Epithelial cell of prostate (primary cell): ENCODE results near the gene GDPD3.

Experiments
- DNase-seq: peaks from one replicate; pipeline ENCODE4 v3.0.0-alpha.2; 2011; ENCODE audit warnings: low read depth, low spot score
- H3K27ac ChIP-seq: fragments of 450-650 bp; 2 replicates; pipeline ENCODE4 v1.5.1; 2017; ENCODE audit warnings: mild to moderate bottlenecking

GDPD3 gene

GRCh38 chr16:30083216-30084055 lies 29.9 kb downstream of the GDPD3 start:
- no peak for DNase-seq

GRCh38 chr16:30082545-30083090 lies 30.7 kb downstream of the GDPD3 start:
- DNase-seq: no peak
- H3K27ac ChIP-seq: no peak overlapping the region

More at GRCh38 chr16:30083216-30084055, 29.9 kb downstream of the GDPD3 start:
- H3K27ac ChIP-seq: no peak overlapping the region

GRCh38 chr16:30079480-30079879 lies 33.9 kb downstream of the GDPD3 start:
- no peak overlapping the region for H3K27ac ChIP-seq
- no peak for DNase-seq

DNA sequence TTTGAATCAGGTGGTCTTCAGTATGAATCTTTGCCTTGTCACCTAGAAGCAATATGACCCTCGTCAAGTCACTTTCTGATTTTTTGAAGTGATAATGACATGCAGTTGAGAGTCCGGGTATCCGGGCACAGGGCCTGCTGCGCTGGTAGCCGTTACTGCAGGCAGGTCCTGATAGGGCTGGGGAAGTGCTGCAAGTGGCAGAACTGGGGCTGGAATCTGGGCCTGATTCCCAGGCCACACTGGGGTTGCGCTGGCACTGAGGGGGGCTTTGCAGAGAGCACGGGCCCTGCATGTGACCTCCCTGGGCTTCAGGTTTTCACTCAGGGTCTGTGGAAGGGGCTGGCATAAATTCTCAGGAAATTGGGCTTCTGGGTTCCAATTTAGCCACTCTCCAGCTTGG lies 34.6 kb downstream of the GDPD3 start:
- no peak overlapping the region for H3K27ac ChIP-seq
- DNase-seq: no peak

- peak overlapping the region; percentile 90 for H3K27ac ChIP-seq
- no peak for DNase-seq
Measured at GRCh38 chr16:30077656-30078055, 35.7 kb downstream of the GDPD3 start.

GRCh38 chr16:30076276-30076791 lies 37.0 kb downstream of the GDPD3 start:
- DNase-seq: no peak
- peak overlapping the region; percentile 90 for H3K27ac ChIP-seq

GRCh38 chr16:30075503-30076275 lies 37.6 kb downstream of the GDPD3 start, which contains the start of gene PPP4C:
Gene PPP4C (plus strand): TSS chr16:30075994. CDS start chr16:30076378, 384 bp downstream.
- no peak for DNase-seq
- H3K27ac ChIP-seq: peak within 1 kb of the TSS; percentile 90

DNA sequence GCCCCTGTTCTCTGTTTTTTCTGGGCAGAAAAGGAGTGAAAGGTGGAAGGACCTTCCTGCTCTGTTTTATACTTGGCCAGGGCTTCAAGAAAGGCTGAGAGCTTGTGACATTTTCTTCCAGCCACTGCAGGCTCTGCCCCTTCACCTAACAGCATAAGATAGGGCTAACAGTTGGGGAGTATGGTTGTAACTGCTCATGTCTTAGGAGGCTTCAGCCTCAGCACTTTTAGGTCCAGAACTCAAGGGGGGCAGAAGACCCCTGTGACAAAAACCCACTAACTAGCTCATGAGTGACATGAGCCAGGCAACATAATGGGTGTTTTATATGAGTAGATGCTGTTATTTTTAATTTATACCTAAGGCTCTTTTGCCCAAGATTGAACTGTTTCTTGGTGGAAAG lies 42.8 kb downstream of the GDPD3 start:
- DNase-seq: no peak

GRCh38 chr16:30069611-30070462 lies 43.5 kb downstream of the GDPD3 start:
- H3K27ac ChIP-seq: peak overlapping the region; percentile 25
- no peak for DNase-seq

More for the DNA sequence above, 42.8 kb downstream of the GDPD3 start:
- H3K27ac ChIP-seq: peak overlapping the region; percentile 25

DNA sequence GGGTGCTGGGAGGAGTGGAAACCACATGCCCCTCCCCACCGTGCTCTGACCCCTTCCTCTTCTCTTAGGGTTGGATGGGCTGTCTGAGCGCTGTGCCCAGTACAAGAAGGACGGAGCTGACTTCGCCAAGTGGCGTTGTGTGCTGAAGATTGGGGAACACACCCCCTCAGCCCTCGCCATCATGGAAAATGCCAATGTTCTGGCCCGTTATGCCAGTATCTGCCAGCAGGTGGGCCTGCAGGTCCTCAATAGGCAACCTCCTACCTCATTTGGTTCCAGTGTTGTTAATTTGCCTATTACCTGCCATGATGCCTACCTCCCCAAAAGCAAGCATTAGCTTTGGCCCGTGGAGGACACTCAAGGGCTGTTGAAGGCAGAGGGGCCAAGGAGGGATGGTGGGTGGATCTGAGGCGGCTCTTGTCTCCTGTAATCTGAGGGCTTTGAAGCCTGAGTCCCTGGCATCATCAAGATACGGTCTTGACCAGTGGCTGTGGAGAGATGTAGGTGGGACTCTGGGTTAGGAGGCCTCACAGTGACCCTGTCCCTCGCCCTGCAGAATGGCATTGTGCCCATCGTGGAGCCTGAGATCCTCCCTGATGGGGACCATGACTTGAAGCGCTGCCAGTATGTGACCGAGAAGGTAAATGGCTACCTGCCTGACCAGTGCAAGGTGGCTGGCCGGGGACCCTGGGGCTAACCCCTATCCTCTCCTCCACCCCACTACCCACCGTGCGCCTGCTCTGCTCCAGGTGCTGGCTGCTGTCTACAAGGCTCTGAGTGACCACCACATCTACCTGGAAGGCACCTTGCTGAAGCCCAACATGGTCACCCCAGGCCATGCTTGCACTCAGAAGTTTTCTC lies 44.4 kb downstream of the GDPD3 start:
- no peak for DNase-seq
- peak overlapping the region; percentile 95 for H3K27ac ChIP-seq

DNA sequence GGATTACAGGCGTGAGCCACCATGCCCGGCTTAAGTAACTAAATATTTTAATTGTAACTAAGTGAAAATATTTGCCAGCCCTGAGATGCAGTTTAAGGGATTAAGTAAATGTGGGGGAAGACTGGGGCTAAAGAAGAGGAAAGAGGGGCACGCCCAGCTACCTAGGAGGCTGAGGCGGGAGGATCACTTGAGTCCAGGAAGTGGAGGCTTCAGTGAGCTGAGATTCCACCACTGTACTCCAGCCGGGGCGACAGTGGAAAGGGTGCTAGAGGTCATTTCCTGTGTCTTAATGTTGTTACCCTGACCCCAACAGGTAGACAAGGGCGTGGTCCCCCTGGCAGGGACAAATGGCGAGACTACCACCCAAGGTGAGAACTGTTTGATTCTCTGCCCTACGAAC lies 45.0 kb downstream of the GDPD3 start:
- DNase-seq: no peak
- H3K27ac ChIP-seq: peak overlapping the region; percentile 95

DNA sequence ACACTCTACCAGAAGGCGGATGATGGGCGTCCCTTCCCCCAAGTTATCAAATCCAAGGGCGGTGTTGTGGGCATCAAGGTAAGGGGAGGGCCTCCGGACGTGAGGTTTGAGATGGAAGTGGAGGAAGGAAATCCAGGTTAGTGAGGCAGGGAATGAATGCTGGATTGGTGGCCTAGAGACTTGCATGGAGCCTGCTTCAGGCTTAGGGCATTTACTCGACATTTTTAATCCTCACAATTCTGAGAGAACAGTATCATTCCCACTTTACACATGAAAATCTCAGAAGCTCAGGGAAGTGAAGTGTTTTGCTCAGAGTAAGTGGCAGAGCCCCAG lies 45.8 kb downstream of the GDPD3 start:
- no peak for DNase-seq
- peak overlapping the region; percentile 95 for H3K27ac ChIP-seq

DNA sequence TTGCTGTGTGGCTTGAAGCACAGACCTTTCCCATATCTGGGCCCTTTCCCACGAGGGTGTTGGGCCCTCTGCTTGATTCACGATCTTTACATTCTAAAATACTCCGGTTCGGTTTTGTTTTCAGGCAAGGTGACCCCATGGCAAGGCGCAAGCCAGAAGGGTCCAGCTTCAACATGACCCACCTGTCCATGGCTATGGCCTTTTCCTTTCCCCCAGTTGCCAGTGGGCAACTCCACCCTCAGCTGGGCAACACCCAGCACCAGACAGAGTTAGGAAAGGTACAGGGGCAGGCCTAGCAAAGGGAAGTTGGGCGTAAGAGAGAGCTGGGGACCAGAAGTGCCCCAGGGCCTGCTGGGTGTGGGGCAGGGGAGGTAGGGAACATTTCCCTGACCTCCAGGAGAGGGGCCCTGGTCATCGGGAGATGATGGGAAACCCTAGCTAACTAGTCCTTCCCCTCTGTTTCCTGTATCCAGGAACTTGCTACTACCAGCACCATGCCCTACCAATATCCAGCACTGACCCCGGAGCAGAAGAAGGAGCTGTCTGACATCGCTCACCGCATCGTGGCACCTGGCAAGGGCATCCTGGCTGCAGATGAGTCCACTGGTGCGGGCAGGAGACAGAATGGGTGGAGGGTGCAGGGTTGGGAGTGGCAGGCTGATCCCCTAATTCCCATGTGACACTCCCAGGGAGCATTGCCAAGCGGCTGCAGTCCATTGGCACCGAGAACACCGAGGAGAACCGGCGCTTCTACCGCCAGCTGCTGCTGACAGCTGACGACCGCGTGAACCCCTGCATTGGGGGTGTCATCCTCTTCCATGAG lies 46.4 kb downstream of the GDPD3 start:
- H3K27ac ChIP-seq: peak overlapping the region; percentile 95
- DNase-seq: no peak

GRCh38 chr16:30065943-30066760 lies 47.2 kb downstream of the GDPD3 start:
- peak overlapping the region; percentile 95 for H3K27ac ChIP-seq
- DNase-seq: no peak

GRCh38 chr16:30065102-30065942 lies 48.0 kb downstream of the GDPD3 start, which contains the start of gene ALDOA:
Gene ALDOA (plus strand): TSS chr16:30065760. CDS start chr16:30066898, 1,138 bp downstream.
- H3K27ac ChIP-seq: peak within 1 kb of the TSS; percentile 95
- DNase-seq: peak; percentile 96

- DNase-seq: no peak
- peak overlapping the region; percentile 95 for H3K27ac ChIP-seq
Measured at GRCh38 chr16:30064729-30065101, 48.6 kb downstream of the GDPD3 start.
